Activated CD8-positive, alpha-beta memory T cell treated with anti-CD3 and anti-CD28 coated beads for 4 hours (primary cell): ENCODE results near the gene XYLT1.

Experiments
- DNase-seq, 2 donors: peaks; one replicate each; pipeline ENCODE4 v3.0.0-alpha.2; 2020; ENCODE audit warnings: low read depth in 2 of 2

XYLT1 gene

GRCh38 chr16:17373533-17373932 is 97.2 kb downstream of the XYLT1 start:
- no peak for DNase-seq

GRCh38 chr16:17372386-17372785 is 98.4 kb downstream of the XYLT1 start:
- no peak for DNase-seq

GRCh38 chr16:17371299-17371698 is 99.5 kb downstream of the XYLT1 start:
- DNase-seq, result no peak

GRCh38 chr16:17370731-17371285 is 100.0 kb downstream of the XYLT1 start:
- DNase-seq, result no peak

GRCh38 chr16:17370223-17370707 is 100.5 kb downstream of the XYLT1 start:
- no peak for DNase-seq

- DNase-seq, result peak; percentile 43 to 44
Measured at GRCh38 chr16:17369421-17370222, 101.1 kb downstream of the XYLT1 start.

GRCh38 chr16:17368951-17369350 is 101.8 kb downstream of the XYLT1 start:
- DNase-seq, result no peak

- DNase-seq, result no peak
Measured at GRCh38 chr16:17368446-17368845, 102.3 kb downstream of the XYLT1 start.

GRCh38 chr16:17367923-17368322 is 102.8 kb downstream of the XYLT1 start:
- no peak for DNase-seq

- no peak for DNase-seq
Measured at GRCh38 chr16:17367036-17367435, 103.7 kb downstream of the XYLT1 start.

- no peak for DNase-seq
Measured at GRCh38 chr16:17366299-17366961, 104.3 kb downstream of the XYLT1 start.

- DNase-seq, result no peak
Measured at GRCh38 chr16:17365591-17366298, 105.0 kb downstream of the XYLT1 start.

- no peak for DNase-seq
Measured at GRCh38 chr16:17365211-17365541, 105.6 kb downstream of the XYLT1 start.

GRCh38 chr16:17364319-17365210 is 106.2 kb downstream of the XYLT1 start:
- DNase-seq, result no peak

- no peak for DNase-seq
Measured at GRCh38 chr16:17362946-17363345, 107.8 kb downstream of the XYLT1 start.

GRCh38 chr16:17362183-17362582 is 108.6 kb downstream of the XYLT1 start:
- no peak for DNase-seq

GRCh38 chr16:17360693-17361122 is 110.1 kb downstream of the XYLT1 start:
- DNase-seq, result no peak

- DNase-seq, result no peak
Measured at GRCh38 chr16:17359788-17360390, 110.9 kb downstream of the XYLT1 start.

- no peak for DNase-seq
Measured at GRCh38 chr16:17358846-17359245, 111.9 kb downstream of the XYLT1 start.

GRCh38 chr16:17358355-17358754 is 112.4 kb downstream of the XYLT1 start:
- DNase-seq, result no peak
